ENCODE data around the gene STARD13.

The STARD13 gene, protein sequence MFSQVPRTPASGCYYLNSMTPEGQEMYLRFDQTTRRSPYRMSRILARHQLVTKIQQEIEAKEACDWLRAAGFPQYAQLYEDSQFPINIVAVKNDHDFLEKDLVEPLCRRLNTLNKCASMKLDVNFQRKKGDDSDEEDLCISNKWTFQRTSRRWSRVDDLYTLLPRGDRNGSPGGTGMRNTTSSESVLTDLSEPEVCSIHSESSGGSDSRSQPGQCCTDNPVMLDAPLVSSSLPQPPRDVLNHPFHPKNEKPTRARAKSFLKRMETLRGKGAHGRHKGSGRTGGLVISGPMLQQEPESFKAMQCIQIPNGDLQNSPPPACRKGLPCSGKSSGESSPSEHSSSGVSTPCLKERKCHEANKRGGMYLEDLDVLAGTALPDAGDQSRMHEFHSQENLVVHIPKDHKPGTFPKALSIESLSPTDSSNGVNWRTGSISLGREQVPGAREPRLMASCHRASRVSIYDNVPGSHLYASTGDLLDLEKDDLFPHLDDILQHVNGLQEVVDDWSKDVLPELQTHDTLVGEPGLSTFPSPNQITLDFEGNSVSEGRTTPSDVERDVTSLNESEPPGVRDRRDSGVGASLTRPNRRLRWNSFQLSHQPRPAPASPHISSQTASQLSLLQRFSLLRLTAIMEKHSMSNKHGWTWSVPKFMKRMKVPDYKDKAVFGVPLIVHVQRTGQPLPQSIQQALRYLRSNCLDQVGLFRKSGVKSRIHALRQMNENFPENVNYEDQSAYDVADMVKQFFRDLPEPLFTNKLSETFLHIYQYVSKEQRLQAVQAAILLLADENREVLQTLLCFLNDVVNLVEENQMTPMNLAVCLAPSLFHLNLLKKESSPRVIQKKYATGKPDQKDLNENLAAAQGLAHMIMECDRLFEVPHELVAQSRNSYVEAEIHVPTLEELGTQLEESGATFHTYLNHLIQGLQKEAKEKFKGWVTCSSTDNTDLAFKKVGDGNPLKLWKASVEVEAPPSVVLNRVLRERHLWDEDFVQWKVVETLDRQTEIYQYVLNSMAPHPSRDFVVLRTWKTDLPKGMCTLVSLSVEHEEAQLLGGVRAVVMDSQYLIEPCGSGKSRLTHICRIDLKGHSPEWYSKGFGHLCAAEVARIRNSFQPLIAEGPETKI

DNA sequence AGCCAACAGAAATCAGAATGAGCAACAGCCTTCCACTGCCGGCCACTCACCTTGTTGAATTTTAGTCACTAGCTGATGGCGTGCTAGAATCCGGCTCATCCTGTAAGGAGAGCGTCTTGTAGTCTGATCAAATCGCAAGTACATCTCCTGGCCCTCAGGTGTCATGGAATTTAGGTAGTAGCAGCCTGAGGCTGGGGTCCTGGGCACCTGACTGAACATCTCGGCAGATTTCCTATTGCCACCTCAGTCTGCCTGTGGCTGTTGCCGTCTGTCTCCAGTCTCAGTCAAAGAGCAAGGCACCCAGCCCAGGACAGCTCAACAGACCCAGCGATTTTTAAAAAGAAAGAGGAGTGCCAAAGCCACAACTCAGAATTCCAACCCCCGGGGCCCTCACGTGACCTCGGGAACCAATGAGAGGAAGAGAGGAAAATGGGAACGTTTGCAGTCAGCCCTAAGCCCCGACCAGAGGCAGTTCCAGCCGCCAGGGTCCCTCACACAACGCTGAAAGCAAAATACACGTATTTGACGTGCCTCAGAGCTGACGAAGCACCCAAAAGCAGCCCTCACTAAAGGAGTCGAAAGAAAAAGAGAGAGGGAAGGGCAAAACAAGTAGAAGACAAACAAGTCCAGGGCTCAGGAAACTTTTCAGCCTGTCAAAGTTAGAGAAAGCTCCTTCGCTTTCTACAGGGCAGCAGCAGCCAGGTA lies at the start of gene STARD13:
STARD13 (minus strand) TSS at position 336 of the 705 bp plus-strand sequence; CDS start at position 219, 117 bp downstream.
- peak; percentile 69 for DNase-seq

DNA sequence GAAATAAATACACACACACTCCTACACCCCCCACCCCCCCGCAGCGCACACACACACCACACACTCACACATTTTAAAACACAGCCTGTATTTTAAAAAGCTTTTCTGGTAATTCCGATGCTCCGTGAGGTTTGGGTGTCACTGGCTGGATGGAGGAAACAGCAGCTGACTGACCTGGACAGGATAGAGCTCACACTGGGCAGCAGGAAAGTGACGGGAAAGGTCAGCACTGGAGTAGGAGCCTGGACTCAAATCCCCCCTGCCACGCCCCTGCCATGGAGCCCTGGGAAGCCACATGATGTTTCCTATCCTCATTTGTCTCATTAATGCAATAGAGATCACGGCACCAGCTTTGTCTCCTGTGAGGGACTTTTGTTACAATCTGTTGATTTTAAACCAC lies 49.3 kb upstream of the STARD13 start:
- DNase-seq = no peak

DNA sequence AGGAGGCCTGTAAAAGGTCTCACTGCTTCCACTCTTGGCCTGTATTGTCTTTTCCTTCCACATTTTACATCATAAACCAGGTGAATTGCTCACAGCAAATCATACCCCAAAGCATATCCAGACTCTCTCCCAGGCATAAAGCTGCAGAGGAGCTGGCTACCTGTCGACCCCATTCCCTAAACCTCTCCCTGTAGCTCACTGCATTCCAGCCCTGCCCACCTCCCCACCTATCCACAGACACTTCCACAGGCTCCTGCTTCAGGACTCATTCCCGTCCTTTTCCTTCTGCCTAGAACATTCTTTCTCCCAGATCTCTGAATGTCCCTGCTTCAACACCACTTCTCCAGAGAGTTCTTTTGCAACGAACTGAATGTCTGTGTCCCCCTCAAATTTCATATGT lies 46.4 kb upstream of the STARD13 start:
- DNase-seq = no peak

DNA sequence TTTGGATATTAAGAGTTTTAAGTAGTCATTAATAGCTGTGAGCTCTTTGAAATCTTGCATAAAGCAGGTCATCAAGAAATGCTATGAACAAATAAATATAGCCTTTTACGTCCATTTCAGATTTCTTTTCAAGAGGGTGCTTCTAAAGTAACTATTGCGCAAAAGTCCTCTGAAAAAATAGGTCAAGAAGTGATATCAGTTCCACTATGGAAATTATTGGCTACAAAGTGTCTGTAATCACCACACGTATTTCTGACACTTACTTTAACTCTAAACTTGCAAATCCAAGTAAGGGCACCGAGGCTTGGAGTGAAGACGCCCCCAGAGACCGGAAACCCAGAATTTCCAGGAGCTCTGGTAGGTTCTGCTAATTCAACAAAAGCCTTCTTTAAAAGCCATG lies 44.9 kb upstream of the STARD13 start:
- no peak for DNase-seq

DNA sequence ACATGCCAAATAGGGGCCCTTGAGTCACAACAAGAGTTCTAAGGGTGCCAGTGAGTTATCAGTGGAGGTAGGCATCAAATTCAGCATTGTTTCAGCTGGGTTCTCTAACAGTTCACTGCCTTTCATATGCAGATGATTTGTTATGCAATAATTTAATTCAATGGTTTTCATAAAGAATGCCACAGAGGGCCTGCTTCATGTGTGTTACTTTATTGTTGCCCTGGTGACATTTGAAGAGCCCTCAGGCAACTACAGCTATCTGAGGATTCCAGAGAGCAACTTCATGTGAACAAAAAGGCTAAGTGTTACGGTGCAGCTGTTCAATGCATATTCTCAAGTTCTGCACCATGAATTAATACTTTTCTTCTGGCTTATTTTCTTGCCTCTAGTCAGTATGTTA lies 43.1 kb upstream of the STARD13 start:
- DNase-seq = no peak

DNA sequence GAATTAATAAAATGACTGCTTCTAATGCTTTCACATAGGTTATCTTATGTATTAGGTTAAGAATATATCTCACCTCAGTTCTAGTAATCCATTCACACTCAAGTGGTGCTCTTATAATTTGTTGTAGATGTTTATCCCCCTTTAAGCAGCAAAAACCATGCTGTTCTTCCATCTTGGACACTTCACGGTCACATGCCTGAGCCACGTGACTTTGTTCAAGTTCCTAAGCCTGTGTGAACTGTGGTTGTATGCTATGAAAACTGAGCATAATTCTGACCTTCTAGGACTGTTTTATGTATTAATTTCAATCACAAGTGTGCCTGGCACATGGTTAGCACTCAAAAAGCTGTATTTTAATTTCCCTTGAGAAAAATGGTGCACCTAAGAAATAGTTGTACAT lies 41.2 kb upstream of the STARD13 start:
- DNase-seq = no peak

DNA sequence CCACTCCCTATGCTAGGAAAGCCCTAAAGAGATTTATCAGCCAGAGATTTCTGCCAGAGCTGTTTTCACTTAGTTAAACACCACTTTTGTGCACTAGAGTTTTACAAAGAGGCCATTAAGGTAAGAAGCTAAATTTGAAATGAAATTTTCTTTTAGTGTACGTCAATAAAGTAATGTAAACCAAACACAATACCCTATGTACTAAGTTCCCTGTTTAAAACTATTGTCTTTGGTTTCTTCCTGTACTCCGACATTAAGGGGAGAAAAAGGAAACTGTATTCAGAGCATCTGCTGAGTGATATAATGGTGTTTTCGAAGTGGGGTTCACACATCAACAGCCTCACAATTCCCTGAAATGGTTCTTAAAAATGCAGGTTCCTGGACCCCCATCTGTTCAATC lies 40.7 kb upstream of the STARD13 start:
- DNase-seq = no peak

DNA sequence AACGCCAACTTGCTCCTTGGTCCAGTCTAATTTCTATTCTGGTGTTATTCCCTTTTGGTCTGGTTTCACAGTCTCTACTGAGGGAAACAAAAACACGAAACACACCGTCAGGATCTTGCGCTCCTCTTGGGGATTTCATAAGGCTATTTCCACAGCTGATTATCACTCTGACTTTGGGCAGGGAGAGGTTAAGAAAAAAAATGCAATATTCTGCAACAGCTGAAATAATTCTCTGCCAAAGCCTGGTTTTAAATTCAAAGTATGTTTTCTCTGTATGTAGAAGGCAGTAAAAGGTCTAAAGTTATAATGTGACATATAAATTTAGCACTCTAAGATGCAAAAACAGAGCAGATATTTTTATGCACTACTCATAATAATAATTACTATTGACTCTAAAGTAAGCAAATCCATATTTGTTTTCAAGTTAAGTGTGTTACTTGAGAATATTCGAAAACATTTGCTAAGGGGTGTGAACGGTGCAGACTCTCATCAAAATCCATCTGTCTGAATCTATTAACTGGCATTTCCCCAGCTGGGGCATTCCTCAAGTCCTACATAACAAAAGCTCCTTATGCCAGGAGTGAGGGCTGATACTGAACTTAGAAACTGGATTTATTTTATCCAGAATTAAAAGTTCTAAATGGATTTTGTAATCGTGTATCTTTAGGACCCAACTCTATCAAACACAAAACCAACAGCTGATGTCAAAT lies 38.4 kb upstream of the STARD13 start:
- DNase-seq = peak; percentile 37

DNA sequence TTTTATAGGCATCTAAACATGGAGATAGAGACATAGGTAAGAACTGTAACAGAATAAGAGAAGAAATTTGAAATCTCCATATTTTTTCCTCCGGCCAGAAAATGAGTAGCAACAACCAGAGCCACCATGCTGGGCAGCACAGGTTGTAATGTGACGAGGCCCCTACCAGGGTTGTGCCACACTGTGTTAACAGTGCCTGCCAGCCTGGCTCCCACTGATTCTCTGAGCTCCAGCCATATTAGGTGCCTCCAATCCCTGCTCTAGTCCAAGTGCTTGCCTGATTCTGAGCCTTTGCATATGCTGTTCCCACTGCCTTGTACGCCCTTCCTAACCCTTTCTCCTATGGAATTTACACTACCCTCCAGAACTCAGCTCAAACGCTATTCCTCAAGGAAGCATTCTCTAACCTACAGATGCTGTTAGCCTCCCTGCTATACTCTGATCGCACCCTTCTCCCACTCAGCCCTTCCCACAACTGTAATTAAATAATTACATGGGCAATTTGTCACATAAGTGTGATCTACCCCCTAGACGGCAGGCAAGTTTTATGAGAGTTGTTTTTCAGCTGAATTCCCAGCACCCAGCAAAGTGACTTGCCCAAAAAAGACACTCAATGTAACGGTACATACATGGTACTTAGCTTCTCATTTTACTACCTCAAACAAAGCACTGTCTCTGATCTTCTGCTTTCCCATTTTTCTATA lies 37.6 kb upstream of the STARD13 start:
- DNase-seq = peak; percentile 43

DNA sequence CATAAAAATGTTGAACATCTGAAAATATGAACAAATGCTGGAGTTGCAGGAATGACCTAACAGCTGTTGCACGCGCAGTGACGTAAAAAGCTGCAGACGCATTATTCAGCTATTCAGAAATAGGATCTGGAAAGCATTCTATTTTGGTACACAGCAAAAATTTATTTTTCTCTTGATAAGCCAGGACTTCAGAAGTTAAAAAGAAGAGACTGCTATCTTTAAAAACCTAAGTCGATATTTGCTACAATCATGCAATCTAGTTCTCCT lies 36.9 kb upstream of the STARD13 start:
- DNase-seq = no peak

DNA sequence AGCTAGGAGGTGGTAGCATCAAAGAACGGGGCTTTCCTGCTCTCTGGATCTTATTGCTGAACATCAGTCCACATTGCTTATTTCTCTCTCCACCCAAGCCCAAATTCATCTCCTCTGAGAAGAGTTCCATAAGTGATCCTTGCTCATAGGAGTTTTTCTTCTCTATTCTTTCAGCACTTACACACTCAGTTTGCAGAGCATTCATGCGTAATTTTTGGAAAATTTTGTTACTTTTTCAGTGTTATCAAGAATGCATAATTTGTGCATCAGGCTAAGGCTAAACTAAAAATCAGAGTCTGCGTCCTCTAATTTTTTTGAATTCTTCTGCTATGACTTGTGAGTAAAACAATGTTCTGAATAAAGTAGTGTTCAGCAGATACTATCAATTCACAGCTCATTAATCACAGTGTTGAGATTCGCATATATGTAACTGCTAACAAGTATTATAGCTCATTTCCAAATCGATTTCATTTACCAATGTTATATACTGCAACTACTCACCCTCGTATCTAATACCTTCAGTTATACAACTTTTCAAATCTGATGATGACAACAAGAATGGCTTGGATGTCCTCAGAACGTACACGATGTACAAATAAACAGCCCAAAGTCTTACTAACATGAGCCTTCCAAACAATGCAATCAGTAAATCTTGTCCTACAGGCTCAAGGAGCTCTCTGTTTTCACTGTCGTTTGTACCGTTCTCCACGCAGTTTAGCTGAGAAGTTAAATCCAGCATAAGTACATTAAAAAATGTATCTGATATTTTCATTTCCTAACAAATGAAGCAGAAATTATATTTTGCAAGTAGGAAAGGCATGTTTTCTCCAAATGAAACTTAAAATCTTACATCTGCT lies 36.4 kb upstream of the STARD13 start:
- no peak for DNase-seq

DNA sequence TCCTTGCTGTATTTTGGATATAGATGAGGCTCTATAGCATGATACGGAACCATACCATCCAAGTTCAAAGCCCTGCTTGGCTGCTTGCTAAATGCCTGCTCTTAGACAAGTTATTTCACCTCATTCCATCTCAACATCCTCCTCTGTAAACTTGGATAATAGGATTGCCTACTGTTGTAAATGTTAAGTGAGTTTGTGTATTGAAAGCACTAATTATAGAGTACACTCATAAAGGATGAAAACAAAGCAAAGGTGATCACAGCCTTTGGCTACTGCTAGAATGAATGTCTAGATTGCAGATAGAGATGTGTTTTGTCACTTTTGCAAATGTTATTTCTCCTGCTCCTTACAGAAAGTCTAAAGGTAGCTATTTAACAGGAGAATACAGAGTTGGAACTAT lies 34.3 kb upstream of the STARD13 start:
- DNase-seq = no peak

DNA sequence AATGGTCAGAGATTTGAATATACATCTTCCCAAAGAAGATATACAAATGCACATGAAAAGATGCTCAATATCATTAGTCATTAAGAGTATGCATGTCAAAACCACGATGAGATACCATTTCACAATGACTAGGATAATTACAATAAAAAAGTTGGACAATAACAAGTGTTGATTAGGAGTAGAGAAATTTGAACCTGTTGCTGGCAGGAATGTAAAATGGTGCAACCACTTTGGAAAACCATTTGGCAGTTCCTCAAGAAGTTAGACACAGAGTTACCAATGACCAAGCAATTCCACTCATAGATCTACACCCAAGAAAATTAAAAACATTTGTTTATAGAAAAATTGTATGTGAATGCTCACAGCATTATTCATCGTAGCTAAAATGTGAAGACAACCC lies 33.2 kb upstream of the STARD13 start:
- DNase-seq = no peak

DNA sequence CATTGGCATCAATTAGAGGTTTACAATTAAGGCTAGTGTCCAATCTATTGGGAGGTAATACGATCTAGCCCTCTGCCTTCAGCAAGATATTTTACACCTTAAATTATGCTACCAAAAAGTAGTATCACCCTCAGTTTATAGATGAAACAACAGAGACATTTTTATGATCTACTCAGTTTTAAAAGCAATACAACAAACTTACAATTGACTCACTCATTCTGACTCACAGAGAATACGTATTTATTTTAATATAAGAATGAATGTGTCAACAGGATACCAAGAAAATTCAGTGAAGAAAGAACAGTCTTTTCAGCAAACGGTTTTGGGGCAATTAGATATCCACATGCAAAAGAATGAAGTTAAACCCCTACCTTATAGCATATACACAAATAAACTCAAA lies 32.5 kb upstream of the STARD13 start:
- no peak for DNase-seq

DNA sequence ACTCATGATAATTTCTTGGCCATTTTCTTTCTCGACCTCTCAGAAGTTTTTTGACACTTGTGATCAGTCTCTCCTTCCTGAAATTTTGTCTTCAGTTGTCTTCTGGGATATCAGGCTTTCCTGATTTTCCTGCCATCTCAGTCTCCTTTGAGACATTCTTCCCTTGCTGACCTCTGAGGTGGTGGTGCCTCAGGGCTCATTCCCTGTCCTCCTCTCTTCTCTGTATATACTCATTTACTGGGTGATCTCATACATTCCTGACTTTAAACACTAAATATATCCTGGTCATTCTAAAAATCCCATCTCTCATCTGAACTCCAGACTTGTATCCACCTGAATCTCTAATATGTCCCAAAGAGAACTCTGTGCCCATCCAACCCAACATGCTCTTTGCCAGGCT lies 31.3 kb upstream of the STARD13 start:
- DNase-seq = no peak

DNA sequence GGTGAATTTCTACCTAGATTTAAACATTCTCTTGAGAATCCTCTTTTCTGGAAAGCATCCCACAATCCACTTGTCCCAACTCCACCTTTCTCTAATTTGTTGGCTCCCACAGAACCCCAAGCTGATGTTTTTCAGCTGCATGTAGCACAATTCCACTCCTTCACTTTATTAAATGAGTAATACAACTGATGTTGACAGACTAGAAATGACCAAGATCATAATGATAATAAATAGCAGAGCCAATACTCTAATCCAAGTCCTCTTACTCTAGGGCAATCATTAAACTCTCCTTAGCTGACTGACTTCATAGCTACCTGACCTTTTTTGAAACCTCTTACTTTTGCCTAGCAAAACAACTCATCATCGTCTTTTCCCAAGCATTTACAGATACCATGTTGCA lies 27.9 kb upstream of the STARD13 start:
- DNase-seq = no peak

DNA sequence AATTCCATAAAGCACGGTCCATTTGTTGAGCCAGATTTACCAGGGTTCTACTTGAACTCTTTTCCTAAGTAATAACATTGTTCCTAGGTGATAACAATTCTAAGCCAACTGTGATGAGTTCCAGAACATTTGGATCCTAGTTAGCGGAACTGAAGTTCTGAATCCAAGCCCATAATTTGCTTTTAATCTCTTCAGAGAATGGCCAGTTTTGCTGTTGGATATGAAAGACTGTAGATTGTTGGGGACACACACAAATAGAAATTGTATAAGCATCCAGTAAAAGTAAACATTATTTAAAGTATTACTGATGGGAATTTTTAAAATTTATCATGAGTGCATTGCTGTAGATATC lies 27.3 kb upstream of the STARD13 start:
- DNase-seq = no peak

DNA sequence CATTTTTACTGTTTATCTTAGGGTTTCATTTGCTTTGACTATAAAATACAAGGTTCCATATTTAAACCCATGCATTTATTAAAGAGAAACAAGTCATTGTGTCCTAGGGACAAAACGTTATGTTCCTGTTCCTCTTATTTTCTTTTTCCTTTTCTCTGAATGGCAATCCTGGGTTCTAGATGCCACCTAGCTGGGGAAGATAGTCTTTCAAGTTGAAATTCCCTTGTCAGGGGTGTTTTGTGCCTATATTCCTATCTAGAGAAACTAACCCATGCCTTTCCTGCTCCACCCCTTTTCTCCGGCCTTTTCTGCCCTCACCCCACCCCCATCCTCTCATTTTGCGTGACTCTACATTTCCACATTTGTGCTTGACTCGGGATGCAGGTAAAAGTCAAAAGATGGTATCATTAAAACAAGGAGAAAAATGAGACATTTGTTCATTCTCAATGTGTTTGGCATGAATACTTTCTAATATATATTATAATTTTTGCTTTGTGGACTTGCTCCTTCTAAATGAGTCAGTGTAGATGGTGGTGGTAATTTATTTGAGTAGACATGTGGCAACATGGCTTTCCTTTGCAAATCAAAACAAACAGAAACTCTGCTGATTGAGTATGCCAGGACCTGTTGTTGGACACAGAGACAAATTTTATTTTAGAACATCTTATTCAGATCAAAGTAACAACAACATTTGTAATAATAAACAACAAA lies 26.8 kb upstream of the STARD13 start:
- DNase-seq = no peak

DNA sequence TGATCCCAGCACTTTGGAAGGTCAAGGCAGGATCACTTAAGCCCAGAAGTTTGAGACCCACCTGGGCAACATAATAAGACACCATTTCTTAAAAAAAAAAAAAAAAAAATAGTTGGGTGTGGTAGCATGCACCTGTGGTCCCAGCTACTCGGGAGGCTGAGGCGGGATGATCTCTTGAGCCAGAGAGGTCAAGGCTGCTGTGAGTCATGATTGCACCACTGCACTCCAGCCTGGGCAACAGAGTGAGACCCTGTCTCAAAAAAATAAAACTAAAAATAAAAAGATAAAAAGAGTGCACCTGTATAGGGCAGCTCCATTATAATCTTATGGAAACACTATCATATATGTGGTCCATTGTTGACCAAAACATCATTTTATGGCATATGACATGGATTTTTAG lies 25.5 kb upstream of the STARD13 start:
- DNase-seq = no peak

DNA sequence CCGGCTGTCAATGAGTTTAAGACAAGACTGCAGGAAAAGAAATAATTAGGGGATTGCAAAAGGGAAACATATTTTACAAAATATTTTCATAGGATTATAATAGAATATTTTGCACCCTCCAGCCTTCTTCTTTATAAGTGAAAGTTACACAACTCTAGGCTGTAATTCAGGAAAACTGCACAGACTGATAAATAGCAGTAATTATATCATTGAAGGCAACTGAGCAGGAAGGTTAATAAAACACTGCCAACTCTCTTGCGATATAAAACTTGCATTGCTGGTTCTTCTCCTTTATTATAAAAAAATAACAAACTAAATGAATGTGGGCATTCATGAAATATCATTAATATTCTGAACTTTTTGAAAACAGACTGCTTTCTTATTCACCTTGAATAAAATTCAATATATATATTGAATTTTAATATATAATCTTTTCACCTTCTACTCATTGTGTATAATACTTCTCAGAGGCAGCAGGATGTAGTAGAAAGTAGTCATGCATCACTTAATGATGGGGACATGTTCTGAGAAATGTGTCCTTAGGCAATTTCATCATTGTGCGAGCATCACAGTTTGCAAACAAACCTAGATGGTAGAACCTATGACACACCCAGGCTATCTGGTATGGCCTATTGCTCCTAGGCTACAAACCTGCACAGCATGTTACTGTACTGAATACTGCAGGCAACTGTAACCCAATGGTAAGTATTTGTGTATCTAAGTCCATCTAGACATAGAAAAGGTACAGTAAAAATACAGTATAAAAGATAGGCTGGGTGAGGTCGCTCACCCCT lies 24.9 kb upstream of the STARD13 start:
- DNase-seq = no peak
